Activated naive CD4-positive, alpha-beta T cell treated with anti-CD3 and anti-CD28 coated beads, Interleukin-2, amount 50 U/mL, for 72 hours (primary cell): ENCODE data around the gene RASD2. TPM values are rescaled to one million over a fixed set of nuclear protein-coding genes. Genes with fewer than 3 reads are reported as not detected.
"Not testable (repeated sequence)": the region's sequence is repeated elsewhere in the genome, so short reads cannot be mapped to it uniquely, and the experiment has no call there.

Source experiments
- ATAC-seq, 2 donors: fragments of 150-1000 bp; cut with Tn5 transposase; 2 replicates each; pipeline ENCODE4 v1.10.0; 2021; ENCODE audit warnings: mild to moderate bottlenecking in 2 of 2, moderate library complexity in 2 of 2
- DNase-seq, 2 donors: peaks; one replicate each; pipeline ENCODE4 v3.0.0; 2021 to 2022; ENCODE audit warnings: low spot score in 2 of 2
- H3K27ac Mint-ChIP-seq, 2 donors: one replicate each; pipeline ENCODE4 v1.8.0; 2022; ENCODE audit warnings: mild to moderate bottlenecking in 2 of 2, mixed read lengths in 2 of 2
- H3K36me3 Mint-ChIP-seq, 2 donors: one replicate each; pipeline ENCODE4 v1.8.0; 2022; ENCODE audit warnings: mixed read lengths in 2 of 2
- H3K9me3 Mint-ChIP-seq, 2 donors: one replicate each; pipeline ENCODE4 v1.8.0; 2022; ENCODE audit warnings: mixed read lengths in 2 of 2
- total RNA-seq, 2 donors: library from RNA; stranded (reverse); gene quantifications; one replicate each; pipeline ENCODE4 v1.2.3, GENCODE V29; 2022

Gene RASD2
- total RNA-seq: under 1 TPM; 0.08 to 0.46 TPM

GRCh38 chr22:35540595-35541253, at the start of gene RASD2:
Gene RASD2 (plus strand): TSS chr22:35540831. CDS start chr22:35546810, 5,979 bp downstream.
- ATAC-seq: peak; percentile 55 to 58
- no peaks in the 10 kb centered on the region for H3K9me3 Mint-ChIP-seq

GRCh38 chr22:35491061-35491907, 49.3 kb upstream of the RASD2 start:
- not testable (repeated sequence) for H3K9me3 Mint-ChIP-seq, ATAC-seq, DNase-seq, H3K36me3 Mint-ChIP-seq
- peak overlapping the region in 1 of 2 donors; percentile 14 for H3K27ac Mint-ChIP-seq

More at GRCh38 chr22:35540595-35541253, at the start of gene RASD2:
- peak in 1 of 2 donors; percentile 42 for DNase-seq
- Mint-ChIP-seq H3K36me3 (no peaks in the 10 kb centered on the region), H3K27ac (no peak within 1 kb of the TSS)

GRCh38 chr22:35491908-35492380, 48.7 kb upstream of the RASD2 start:
- Mint-ChIP-seq H3K9me3 (no peaks in the 10 kb centered on the region), H3K36me3 (no peaks in the 10 kb centered on the region), H3K27ac (no peak overlapping the region)
- DNase-seq (no peak), ATAC-seq (no peak)

- ATAC-seq (no peak), DNase-seq (no peak)
- Mint-ChIP-seq H3K27ac (no peak overlapping the region), H3K36me3 (no peaks in the 10 kb centered on the region), H3K9me3 (no peaks in the 10 kb centered on the region)
Measured at GRCh38 chr22:35493074-35493473, 47.6 kb upstream of the RASD2 start.

GRCh38 chr22:35495711-35496110, 44.9 kb upstream of the RASD2 start:
- H3K36me3 Mint-ChIP-seq, H3K9me3 Mint-ChIP-seq, DNase-seq, ATAC-seq, H3K27ac Mint-ChIP-seq: not testable (repeated sequence)

- H3K27ac Mint-ChIP-seq: no peak overlapping the region
- H3K9me3 Mint-ChIP-seq: no peaks in the 10 kb centered on the region
- no peaks in the 10 kb centered on the region for H3K36me3 Mint-ChIP-seq
- no peak for DNase-seq
- ATAC-seq: no peak
Measured at GRCh38 chr22:35496768-35497312, 43.8 kb upstream of the RASD2 start.

- DNase-seq (no peak), ATAC-seq (no peak)
- Mint-ChIP-seq H3K27ac (no peak overlapping the region), H3K36me3 (no peaks in the 10 kb centered on the region), H3K9me3 (no peaks in the 10 kb centered on the region)
Measured at GRCh38 chr22:35498026-35498800, 42.4 kb upstream of the RASD2 start.

GRCh38 chr22:35502836-35503235, 37.8 kb upstream of the RASD2 start:
- H3K36me3 Mint-ChIP-seq: no peaks in the 10 kb centered on the region
- DNase-seq (no peak), ATAC-seq (no peak)
- H3K27ac Mint-ChIP-seq: no peak overlapping the region
- no peaks in the 10 kb centered on the region for H3K9me3 Mint-ChIP-seq

GRCh38 chr22:35505399-35506258, 35.0 kb upstream of the RASD2 start:
- Mint-ChIP-seq H3K9me3 (no peaks in the 10 kb centered on the region), H3K27ac (no peak overlapping the region), H3K36me3 (no peaks in the 10 kb centered on the region)
- no peak for DNase-seq
- no peak for ATAC-seq

- Mint-ChIP-seq H3K27ac (no peak overlapping the region), H3K36me3 (no peaks in the 10 kb centered on the region), H3K9me3 (no peaks in the 10 kb centered on the region)
- ATAC-seq: no peak
- DNase-seq: no peak
Measured at GRCh38 chr22:35506259-35506570, 34.4 kb upstream of the RASD2 start.

- H3K9me3 Mint-ChIP-seq, ATAC-seq, H3K27ac Mint-ChIP-seq, H3K36me3 Mint-ChIP-seq, DNase-seq: not testable (repeated sequence)
Measured at GRCh38 chr22:35507851-35508250, 32.8 kb upstream of the RASD2 start.

- Mint-ChIP-seq H3K27ac (no peak overlapping the region), H3K36me3 (no peaks in the 10 kb centered on the region), H3K9me3 (no peaks in the 10 kb centered on the region)
- no peak for DNase-seq
- no peak for ATAC-seq
Measured at GRCh38 chr22:35509451-35509850, 31.2 kb upstream of the RASD2 start.

GRCh38 chr22:35509960-35510359, 30.7 kb upstream of the RASD2 start:
- no peak for DNase-seq
- Mint-ChIP-seq H3K36me3 (no peaks in the 10 kb centered on the region), H3K27ac (no peak overlapping the region), H3K9me3 (no peaks in the 10 kb centered on the region)
- no peak for ATAC-seq

- DNase-seq (no peak), ATAC-seq (no peak)
- H3K36me3 Mint-ChIP-seq: no peaks in the 10 kb centered on the region
- H3K9me3 Mint-ChIP-seq: no peaks in the 10 kb centered on the region
- H3K27ac Mint-ChIP-seq: no peak overlapping the region
Measured at GRCh38 chr22:35510481-35510934, 30.1 kb upstream of the RASD2 start.

- DNase-seq (no peak), ATAC-seq (no peak)
- Mint-ChIP-seq H3K36me3 (no peaks in the 10 kb centered on the region), H3K9me3 (no peaks in the 10 kb centered on the region), H3K27ac (no peak overlapping the region)
Measured at GRCh38 chr22:35510951-35511350, 29.7 kb upstream of the RASD2 start.

- H3K9me3 Mint-ChIP-seq: no peaks in the 10 kb centered on the region
- H3K27ac Mint-ChIP-seq: no peak overlapping the region
- no peak for ATAC-seq
- no peaks in the 10 kb centered on the region for H3K36me3 Mint-ChIP-seq
- no peak for DNase-seq
Measured at GRCh38 chr22:35514366-35514765, 26.3 kb upstream of the RASD2 start.
